Upper lobe of right lung (tissue), 1 donor: ENCODE measurements around the gene C12orf42. TPM values are rescaled to one million over a fixed set of nuclear protein-coding genes. Genes with fewer than 3 reads are reported as not detected.

ENCODE experiments used
- ATAC-seq: fragments of 200-7000 bp; cut with Tn5 transposase; one replicate; pipeline ENCODE4 v1.9.1; 2020; ENCODE audit warnings: mild to moderate bottlenecking, moderate library complexity
- DNase-seq: peaks from one replicate; pipeline ENCODE4 v3.0.0-alpha.2; 2020
- H3K27ac ChIP-seq: fragments of 200-600 bp; one replicate; pipeline ENCODE4 v1.8.0; 2022
- H3K27me3 ChIP-seq: fragments of 200-600 bp; one replicate; pipeline ENCODE4 v1.8.0; 2022; ENCODE audit warnings: mild to moderate bottlenecking
- H3K36me3 ChIP-seq: fragments of 200-600 bp; one replicate; pipeline ENCODE4 v1.8.0; 2022
- H3K4me1 ChIP-seq: fragments of 200-600 bp; one replicate; pipeline ENCODE4 v1.8.0; 2022
- H3K4me3 ChIP-seq: fragments of 200-600 bp; one replicate; pipeline ENCODE4 v1.8.0; 2022; ENCODE audit warnings: mild to moderate bottlenecking
- H3K9me3 ChIP-seq: fragments of 200-600 bp; one replicate; pipeline ENCODE4 v1.8.0; 2022
- CTCF ChIP-seq: fragments of 200-600 bp; IDR thresholded peaks from one replicate; pipeline ENCODE4 v1.8.0; 2022; ENCODE audit warnings: antibody characterized with exemption
- intact Hi-C: fragments of 100-400 bp; cut with DNase I; formaldehyde crosslinking; loops from one replicate; pipeline ENCODE4 v1.11.0; 2022
- total RNA-seq: library from RNA; stranded (reverse); fragmentation: NEBNext Ultra II Directional; extraction: Animal tissue kit (Norgen Biotek cat#: 25700); gene quantifications from one replicate; pipeline ENCODE4 v1.2.1, GENCODE V29; 2021
- donor health status: DM: no; HTN: yes; CAD: no; lungs with severe emphysema.

C12orf42 gene
- total RNA-seq, 1 donor from 2014 or later: not detected

- no peaks in the 10 kb centered on the region for H3K27me3 ChIP-seq
- ATAC-seq: no peak
- H3K27ac ChIP-seq: no peak overlapping the region
- H3K36me3 ChIP-seq: no peaks in the 10 kb centered on the region
- no peak for TF ChIP-seq CTCF
- H3K9me3 ChIP-seq: no peaks in the 10 kb centered on the region
- intact Hi-C loops: no loop called here
- DNase-seq: no peak
- no peak overlapping the region for H3K4me3 ChIP-seq
- H3K4me1 ChIP-seq: no peaks in the 10 kb centered on the region
These were observed 25.1 kb downstream of the C12orf42 start for GRCh38 chr12:103470664-103471063.

- ATAC-seq (no peak), DNase-seq (no peak)
- Histone ChIP-seq H3K27me3 (no peaks in the 10 kb centered on the region), H3K27ac (no peak overlapping the region), H3K4me3 (no peak overlapping the region), H3K36me3 (no peaks in the 10 kb centered on the region), H3K9me3 (no peaks in the 10 kb centered on the region), H3K4me1 (no peaks in the 10 kb centered on the region)
- no peak for TF ChIP-seq CTCF
- intact Hi-C loops: no loop called here
These were observed 26.0 kb downstream of the C12orf42 start for GRCh38 chr12:103469719-103470118.

- no peak for TF ChIP-seq CTCF
- DNase-seq (no peak), ATAC-seq (no peak)
- Histone ChIP-seq H3K4me1 (no peaks in the 10 kb centered on the region), H3K36me3 (no peaks in the 10 kb centered on the region), H3K27me3 (no peaks in the 10 kb centered on the region), H3K9me3 (no peaks in the 10 kb centered on the region), H3K27ac (no peak overlapping the region), H3K4me3 (no peak overlapping the region)
- intact Hi-C loops: no loop called here
These were observed 26.9 kb downstream of the C12orf42 start for GRCh38 chr12:103468837-103469236.

GRCh38 chr12:103462675-103463074 lies 33.1 kb downstream of the C12orf42 start:
- Histone ChIP-seq H3K27me3 (no peaks in the 10 kb centered on the region), H3K4me3 (no peak overlapping the region), H3K4me1 (no peaks in the 10 kb centered on the region), H3K36me3 (no peaks in the 10 kb centered on the region), H3K27ac (no peak overlapping the region), H3K9me3 (no peaks in the 10 kb centered on the region)
- intact Hi-C loops: no loop called here
- ATAC-seq (no peak), DNase-seq (no peak)
- TF ChIP-seq CTCF: no peak

- H3K4me1 ChIP-seq: no peaks in the 10 kb centered on the region
- no peaks in the 10 kb centered on the region for H3K9me3 ChIP-seq
- no peak overlapping the region for H3K4me3 ChIP-seq
- TF ChIP-seq CTCF: no peak
- ATAC-seq: no peak
- DNase-seq: no peak
- H3K27ac ChIP-seq: no peak overlapping the region
- H3K36me3 ChIP-seq: no peaks in the 10 kb centered on the region
- no peaks in the 10 kb centered on the region for H3K27me3 ChIP-seq
- intact Hi-C loops: no loop called here
These were observed 38.3 kb downstream of the C12orf42 start for GRCh38 chr12:103457471-103457870.

GRCh38 chr12:103456006-103456405 lies 39.8 kb downstream of the C12orf42 start:
- ATAC-seq: no peak
- Histone ChIP-seq H3K4me3 (no peak overlapping the region), H3K9me3 (no peaks in the 10 kb centered on the region), H3K27me3 (no peaks in the 10 kb centered on the region), H3K27ac (no peak overlapping the region), H3K4me1 (no peaks in the 10 kb centered on the region), H3K36me3 (no peaks in the 10 kb centered on the region)
- intact Hi-C loops: no loop called here
- no peak for DNase-seq
- TF ChIP-seq CTCF: no peak
